ENCODE results near the gene MYO3B. TPM values are rescaled to one million over a fixed set of nuclear protein-coding genes. Genes with fewer than 3 reads are reported as not detected.

The MYO3B gene
- total and polyA plus RNA-seq, 2 of the 8 experiments (the other 6 are each of a cell fraction or from before 2014, with no cell fraction given): 0.17 to 0.19 TPM

DNA sequence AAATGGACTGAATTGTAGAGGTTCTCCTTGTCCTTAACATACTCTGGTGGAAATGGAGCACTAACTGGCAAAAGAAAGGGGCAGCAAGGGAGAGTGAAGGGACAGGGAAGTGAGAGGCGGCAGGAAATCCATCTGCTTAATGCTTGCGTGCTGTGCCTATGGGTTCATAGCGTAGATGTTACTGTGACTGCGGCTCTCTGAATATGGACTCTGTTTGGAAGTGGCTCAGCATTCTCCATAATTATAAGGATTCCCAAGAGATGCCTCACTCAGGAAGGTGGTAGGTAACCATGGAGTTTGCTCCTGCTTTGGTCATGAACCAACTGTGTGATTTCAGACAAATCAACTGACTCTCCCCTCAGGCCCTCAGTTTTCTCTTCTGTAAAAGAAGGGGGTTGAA is 50.0 kb downstream of the MYO3B start:
- ChIA-PET POLR2A (ENCODE audit: partially characterized antibody) (no interaction called here), CTCF (ENCODE audit: partially characterized antibody) (interaction anchor here (0.9 to 1.2 kb wide), 4 partner anchors 8 to 174 kb away, joined by 3 to 4 read pairs (median 4); no protein-coding TSS in a partner anchor)
- no peak for FAIRE-seq
- TF ChIP-seq TEAD4 (IDR thresholded peaks at IDR 0.05; ENCODE audit: low read depth, low read length) (no peak), JUND (IDR thresholded peaks at IDR 0.05; ENCODE audit: low read length) (no peak)
- DNase-seq (ENCODE audit: low read depth in 1 of 2, low spot score in 2 of 2): no peak
- 98% methylated on average over 4 of the region's 4 CpGs; no CpG with 5 or more reads in 1 of the 2 experiments for WGBS, 2 experiments (ENCODE audit: extremely low coverage in 1 of 2, insufficient coverage in 1 of 2, insufficient read length in 1 of 2, insufficient replicate concordance in 2 of 2, low coverage in 1 of 2, low lambda C conversion rate in 2 of 2, missing lambda C conversion rate in 1 of 2)
- H2BK12ac ChIP-seq (ENCODE audit: low read depth, low read length): no peak overlapping the region
- H3K9ac ChIP-seq (replicated peaks in 1 of 4; ENCODE audit: extremely low read depth in 1 of 4, low read depth in 3 of 4, low read length in 3 of 4): no peak overlapping the region
- H2BK15ac ChIP-seq (ENCODE audit: low read length): no peak overlapping the region
- H3K23ac ChIP-seq (ENCODE audit: insufficient read length): no peak overlapping the region
- H3K14ac ChIP-seq (ENCODE audit: insufficient read length): no peak overlapping the region
- no peak overlapping the region for H3K4ac ChIP-seq (replicated peaks; ENCODE audit: insufficient read length, low read depth, low read length)
- no peak overlapping the region for H2BK20ac ChIP-seq (ENCODE audit: low read length)
- no peak overlapping the region for H3K4me3 ChIP-seq (ENCODE audit: extremely low read depth in 1 of 4, insufficient read depth in 2 of 4, low read depth in 3 of 4, low read length in 4 of 4)
- H4K20me1 ChIP-seq (replicated peaks in 1 of 2; ENCODE audit: control insufficient read depth in 1 of 2, insufficient read depth in 2 of 2, low read length in 2 of 2): no peaks in the 10 kb centered on the region
- H3K9me3 ChIP-seq (ENCODE audit: insufficient read depth in 2 of 2, low read depth in 1 of 2, low read length in 1 of 2): no peaks in the 10 kb centered on the region
- no peaks in the 10 kb centered on the region for H3K23me2 ChIP-seq (ENCODE audit: low read depth, low read length)
- H2BK5ac ChIP-seq (ENCODE audit: low read depth, low read length): no peak overlapping the region
- H3K18ac ChIP-seq (ENCODE audit: extremely low read depth, low read length): no peak overlapping the region
- H2AFZ ChIP-seq (ENCODE audit: low read length): peak overlapping the region; percentile 17; the same call in 1 of the 2 replicates
- H3K27ac ChIP-seq (ENCODE audit: low read depth, low read length): no peak overlapping the region
- H3K27me3 ChIP-seq (replicated peaks in 1 of 4; ENCODE audit: control insufficient read depth in 3 of 4, extremely low read depth in 1 of 4, insufficient read depth in 3 of 4, low read length in 3 of 4): no peaks in the 10 kb centered on the region
- no peak overlapping the region for H4K5ac ChIP-seq (ENCODE audit: insufficient read length, low read depth, low read length)
- H2BK120ac ChIP-seq (replicated peaks; ENCODE audit: low read depth, low read length): no peak overlapping the region
- no peaks in the 10 kb centered on the region for H3K79me2 ChIP-seq (ENCODE audit: control insufficient read depth in 1 of 2, insufficient read depth in 2 of 2, low read length in 2 of 2)
- H4K8ac ChIP-seq (ENCODE audit: extremely low read depth, insufficient read depth, low read length): no peak overlapping the region
- H4K91ac ChIP-seq (replicated peaks; ENCODE audit: insufficient read length, low read length): no peak overlapping the region
- H3K4me1 ChIP-seq (replicated peaks in 1 of 4; ENCODE audit: control insufficient read depth in 3 of 4, insufficient read depth in 4 of 4, low read length in 3 of 4): no peaks in the 10 kb centered on the region; a peak in 1 of 7 replicates
- no peaks in the 10 kb centered on the region for H3K36me3 ChIP-seq (ENCODE audit: control insufficient read depth in 2 of 4, insufficient read depth in 4 of 4, low read length in 3 of 4)
- no peaks in the 10 kb centered on the region for H3K79me1 ChIP-seq (ENCODE audit: low read depth, low read length)
- H3K4me2 ChIP-seq (ENCODE audit: insufficient read depth in 1 of 2, low read depth in 2 of 2, low read length in 2 of 2): no peak overlapping the region
- H2AK5ac ChIP-seq (ENCODE audit: low read depth, low read length): no peak overlapping the region
- no peak overlapping the region for H3K56ac ChIP-seq (replicated peaks; ENCODE audit: insufficient read length, low read depth, low read length)
